HEK293 (cell line): ENCODE data around the gene TPSG1.

Experiments used
- CTCF ChIA-PET: fragments of 350-600 bp; formaldehyde crosslinking; extraction: SDS; loops from one replicate; lab custom pipeline; 2021; ENCODE audit warnings: antibody characterized with exemption; lab: Yijun Ruan, JAX
- POLR2A ChIA-PET: fragments of 300-600 bp; formaldehyde crosslinking; extraction: SDS; loops from one replicate; lab custom pipeline; 2020; ENCODE audit warnings: antibody characterized with exemption, inconsistent platforms; lab: Yijun Ruan, JAX
- H3K27ac ChIP-seq: fragments of 200-500 bp; sonication (Bioruptor generic); 2 replicates; pipeline ENCODE4 v1.5.1; 2014; ENCODE audit warnings: low read depth, low read length, control low read depth, inconsistent platforms; ENCODE audit errors: extremely low read depth
- H3K36me3 ChIP-seq, 2 experiments: fragments of 200-500 bp in 1 of 2; sonication (Bioruptor generic) in 1 of 2; 1 replicate in 1 of 2; 2 replicates in 1 of 2; pipeline ENCODE4 v1.5.1; 2014 to 2017; ENCODE audit warnings: inconsistent platforms in 2 of 2, low read length in 2 of 2; ENCODE audit not compliant: control insufficient read depth in 2 of 2, insufficient read depth in 1 of 2
- H3K4me1 ChIP-seq: fragments of 200-500 bp; sonication (Bioruptor generic); 2 replicates; pipeline ENCODE4 v1.5.1; 2014; ENCODE audit warnings: mild to moderate bottlenecking, low read length, inconsistent platforms; ENCODE audit not compliant: control insufficient read depth, insufficient read depth
- H3K4me3 ChIP-seq: 2 replicates; pipeline ENCODE4 v1.5.1; 2011; ENCODE audit warnings: low read depth, mild to moderate bottlenecking, control low read depth, low read length, moderate library complexity
- H3K9me3 ChIP-seq: fragments of 200-500 bp; sonication (Bioruptor generic); 2 replicates; pipeline ENCODE4 v1.5.1; 2014; ENCODE audit warnings: low read depth, low read length, inconsistent platforms; ENCODE audit not compliant: control insufficient read depth, insufficient read depth
- EGR2 ChIP-seq: fragments of 450-650 bp; formaldehyde crosslinking; IDR thresholded peaks from 2 replicates; pipeline ENCODE4 v1.5.1; 2016; ENCODE audit warnings: low read depth, missing biosample characterization, missing genetic modification characterization
- KLF10 ChIP-seq: fragments of 450-650 bp; IDR thresholded peaks from 2 replicates; pipeline ENCODE4 v1.5.1; 2018; ENCODE audit warnings: missing biosample characterization, mild to moderate bottlenecking, missing genetic modification characterization
- PBX3 ChIP-seq: sonication (generic); formaldehyde crosslinking; IDR thresholded peaks from 2 replicates; pipeline ENCODE4 v1.8.1; 2022; ENCODE audit warnings: mild to moderate bottlenecking, moderate library complexity, missing genetic modification reagents
- ZFHX2 ChIP-seq: fragments of 450-650 bp; formaldehyde crosslinking; conservative IDR thresholded peaks from 2 replicates; pipeline ENCODE4 v1.5.1; 2016; ENCODE audit warnings: missing biosample characterization, missing genetic modification characterization
- ZFP3 ChIP-seq: fragments of 450-650 bp; formaldehyde crosslinking; IDR thresholded peaks from 2 replicates; pipeline ENCODE4 v1.5.1; 2016; ENCODE audit warnings: low read depth, missing biosample characterization, missing genetic modification characterization
- ZIC2 ChIP-seq: fragments of 450-650 bp; formaldehyde crosslinking; IDR thresholded peaks from 2 replicates; pipeline ENCODE4 v1.5.1; 2016; ENCODE audit warnings: missing biosample characterization, missing genetic modification characterization
- ZNF10 ChIP-seq: fragments of 450-650 bp; formaldehyde crosslinking; IDR thresholded peaks from 2 replicates; pipeline ENCODE4 v1.5.1; 2017; ENCODE audit warnings: missing biosample characterization, missing genetic modification characterization
- ZNF148 ChIP-seq: fragments of 450-650 bp; formaldehyde crosslinking; IDR thresholded peaks from 2 replicates; pipeline ENCODE4 v1.5.0; 2017; ENCODE audit warnings: missing biosample characterization, missing genetic modification characterization, borderline replicate concordance
- ZNF404 ChIP-seq: fragments of 450-650 bp; formaldehyde crosslinking; IDR thresholded peaks from 2 replicates; pipeline ENCODE4 v1.5.1; 2017; ENCODE audit warnings: missing biosample characterization, missing genetic modification characterization
- ZNF558 ChIP-seq: fragments of 450-650 bp; formaldehyde crosslinking; IDR thresholded peaks from 2 replicates; pipeline ENCODE4 v1.5.1; 2016; ENCODE audit warnings: missing biosample characterization, missing genetic modification characterization
- ZNF600 ChIP-seq: fragments of 450-650 bp; formaldehyde crosslinking; IDR thresholded peaks from 2 replicates; pipeline ENCODE4 v1.5.1; 2016; ENCODE audit warnings: missing biosample characterization, missing genetic modification characterization
- ZNF623 ChIP-seq: fragments of 450-650 bp; formaldehyde crosslinking; IDR thresholded peaks from 2 replicates; pipeline ENCODE4 v1.5.1; 2016; ENCODE audit warnings: missing biosample characterization, missing genetic modification characterization
- ZNF624 ChIP-seq: fragments of 450-650 bp; formaldehyde crosslinking; IDR thresholded peaks from 2 replicates; pipeline ENCODE4 v1.5.1; 2017; ENCODE audit warnings: missing biosample characterization, missing genetic modification characterization
- ZNF654 ChIP-seq: fragments of 450-650 bp; formaldehyde crosslinking; IDR thresholded peaks from 2 replicates; pipeline ENCODE4 v1.5.1; 2016; ENCODE audit warnings: low read depth, missing biosample characterization, missing genetic modification characterization
- ZNF664 ChIP-seq: fragments of 450-650 bp; formaldehyde crosslinking; IDR thresholded peaks from 2 replicates; pipeline ENCODE4 v1.5.1; 2016; ENCODE audit warnings: missing biosample characterization, missing genetic modification characterization
- ZNF677 ChIP-seq: fragments of 450-650 bp; IDR thresholded peaks from 2 replicates; pipeline ENCODE4 v1.5.0; 2018; ENCODE audit warnings: missing biosample characterization, mild to moderate bottlenecking, missing genetic modification characterization, moderate library complexity

Gene TPSG1

GRCh38 chr16:1177053-1177452 lies 48.0 kb downstream of the TPSG1 start:
- Histone ChIP-seq H3K9me3 (no peaks in the 10 kb centered on the region), H3K4me1 (no peaks in the 10 kb centered on the region), H3K4me3 (no peak overlapping the region), H3K36me3 (no peaks in the 10 kb centered on the region), H3K27ac (no peak overlapping the region)
- ChIA-PET POLR2A (interaction anchor here (1.6 kb wide), 1 partner anchor 14 kb away, joined by 4 read pairs; no protein-coding TSS in a partner anchor), CTCF (no interaction called here)
- 0 out of 2 replicates have a peak, but pooled peaks have one; percentile 21 for TF ChIP-seq ZNF10
- no peak for TF ChIP-seq ZNF664 (tag by site-specific recombination)

GRCh38 chr16:1176280-1176897 lies 48.7 kb downstream of the TPSG1 start:
- POLR2A ChIA-PET: interaction anchor here (1.6 kb wide), 1 partner anchor 13 kb away, joined by 4 read pairs; no protein-coding TSS in a partner anchor
- Histone ChIP-seq H3K4me1 (no peaks in the 10 kb centered on the region), H3K4me3 (no peak overlapping the region), H3K9me3 (no peaks in the 10 kb centered on the region), H3K36me3 (no peaks in the 10 kb centered on the region), H3K27ac (no peak overlapping the region)
- CTCF ChIA-PET: no interaction called here
- TF ChIP-seq ZNF623 (tag by site-specific recombination) (peak; percentile 44), ZNF404 (no peak)

- ChIA-PET CTCF (no interaction called here), POLR2A (interaction anchor here (1.6 kb wide), 1 partner anchor 12 kb away, joined by 4 read pairs; no protein-coding TSS in a partner anchor)
- no peaks in the 10 kb centered on the region for H3K36me3 ChIP-seq
- H3K27ac ChIP-seq: no peak overlapping the region
- H3K4me1 ChIP-seq: no peaks in the 10 kb centered on the region
- no peaks in the 10 kb centered on the region for H3K9me3 ChIP-seq
- H3K4me3 ChIP-seq: no peak overlapping the region
- TF ChIP-seq ZIC2 (tag by site-specific recombination) (peak; percentile 38; the same call in 1 of the 2 replicates), ZNF624 (tag by site-specific recombination) (no peak), PBX3 (CRISPR knock-in tag) (no peak), ZFP3 (peak; percentile 94), ZNF654 (no peak), ZNF558 (tag by site-specific recombination) (no peak), KLF10 (tag by site-specific recombination) (peak; percentile 19; the same call in 1 of the 2 replicates), ZFHX2 (tag by site-specific recombination) (peak; percentile 95), ZNF148 (tag by site-specific recombination) (no peak), ZNF600 (tag by site-specific recombination) (peak; percentile 63; the same call in 1 of the 2 replicates), ZNF677 (tag by site-specific recombination) (no peak), EGR2 (peak; percentile 84)
- TF ChIP-seq, all 188 proteins: peak for 6
These were observed 49.3 kb downstream of the TPSG1 start for GRCh38 chr16:1175566-1176279.
